Adrenal gland (tissue), 12 donors: Measurements from ENCODE around the gene EMC1. TPM values are rescaled to one million over a fixed set of nuclear protein-coding genes. Genes with fewer than 3 reads are reported as not detected.

Experiments
- DNase-seq, 7 donors: peaks; one replicate each; pipeline ENCODE4 v3.0.0-alpha.2; 2019 to 2020
- H3K27ac ChIP-seq, 5 donors: fragments of 200-600 bp; sonication (generic) in 4 of 5; 1 replicate in 3 of 5; 2 replicates in 2 of 5; pipeline versions ENCODE4 v1.5.1 to v1.8.0; 2016 to 2020; ENCODE audit warnings: mild to moderate bottlenecking in 1 of 5
- H3K27me3 ChIP-seq: fragments of 200-600 bp; 2 replicates; pipeline ENCODE4 v1.8.0; 2021
- H3K36me3 ChIP-seq, 2 donors: fragments of 200-600 bp; replicated peaks in 1 of 2; 1 replicate in 1 of 2; 2 replicates in 1 of 2; pipeline versions ENCODE4 v1.5.1 to v1.8.0; 2018 to 2022
- H3K4me1 ChIP-seq, 2 donors: fragments of 200-600 bp; replicated peaks in 1 of 2; 1 replicate in 1 of 2; 2 replicates in 1 of 2; pipeline versions ENCODE4 v1.5.1 to v1.8.0; 2018 to 2021
- H3K4me3 ChIP-seq, 4 donors: fragments of 200-600 bp; sonication (generic) in 3 of 4; one replicate each; pipeline ENCODE4 v1.5.1; 2016 to 2018
- H3K9me3 ChIP-seq, 3 donors: fragments of 200-600 bp; sonication (generic) in 1 of 3; replicated peaks in 1 of 3; 1 replicate in 2 of 3; 2 replicates in 1 of 3; pipeline versions ENCODE4 v1.5.1 to v1.8.0; 2016 to 2021
- POLR2A ChIP-seq, 2 donors: fragments of 450-650 bp; IDR thresholded peaks; one replicate each; pipeline ENCODE4 v1.6.1; 2017; ENCODE audit warnings: antibody characterized with exemption in 2 of 2, mild to moderate bottlenecking in 2 of 2, moderate library complexity in 1 of 2
- WGBS, 4 donors: extraction: QIAGEN DNeasy Blood & Tissue Kit in 2 of 4; methylation state at CpG; one replicate each; pipeline versions ENCODE4 v1.1.5 to v1.1.7; 2013 to 2017; 5-methylcytosine and 5-hydroxymethylcytosine counted together
- intact Hi-C, 2 donors: fragments of 100-400 bp; cut with DNase I; formaldehyde crosslinking; loops; one replicate each; pipeline versions ENCODE4 v1.14.1 to v1.15.0; 2022 to 2023
- polyA plus RNA-seq, 3 donors: library from polyadenylated mRNA; stranded (reverse); fragments of 200-250 nt in 2 of 3; fragments of 350-450 nt in 1 of 3; fragmentation: Illumina TruSeq in 1 of 3; extraction: RNeasy Lipid Tissue Mini Kit (QIAGEN cat#74804) in 1 of 3; gene quantifications; one replicate each; pipeline ENCODE4 v1.2.3, GENCODE V29; 2013 to 2014
- total RNA-seq, 9 donors: library from RNA; depleted of rRNA in 4 of 9; stranded (reverse); fragments of >200 nt in 4 of 9; fragments of 120-200 nt in 1 of 9; fragmentation: NEBNext Ultra II Directional in 1 of 9; extraction: Animal tissue kit (Norgen Biotek cat#: 25700) in 1 of 9; gene quantifications; one replicate each; pipeline versions ENCODE4 v1.1.0 to v1.2.4, GENCODE V29; 2013 to 2023
- TF ChIP-seq, protein P1 (sequence below), 6 experiments: fragments of 450-650 bp in 4 of 6; fragments of 200-600 bp in 2 of 6; sonication (generic) in 1 of 6; IDR thresholded peaks; 1 replicate in 5 of 6; 2 replicates in 1 of 6; pipeline versions ENCODE4 v1.5.1 to v1.8.0; 2016 to 2021; ENCODE audit warnings: antibody characterized with exemption in 6 of 6, mild to moderate bottlenecking in 2 of 6, moderate library complexity in 1 of 6
- donor health status: healthy with polysubstance abuse.
- donor health status: Bipolar disorder and iron deficiency.
- donor health status: DM: yes; HTN: yes; CAD: no.
- donor health status: DM: no; HTN: no; CAD: no.
- donor health status: DM: no; HTN: no; CAD: no.
- donor health status: DM: yes; HTN: yes; CAD: no.

EMC1 gene
- total and polyA plus RNA-seq, 12 donors, result 8.9 to 64.8 (median 41.5) TPM

DNA sequence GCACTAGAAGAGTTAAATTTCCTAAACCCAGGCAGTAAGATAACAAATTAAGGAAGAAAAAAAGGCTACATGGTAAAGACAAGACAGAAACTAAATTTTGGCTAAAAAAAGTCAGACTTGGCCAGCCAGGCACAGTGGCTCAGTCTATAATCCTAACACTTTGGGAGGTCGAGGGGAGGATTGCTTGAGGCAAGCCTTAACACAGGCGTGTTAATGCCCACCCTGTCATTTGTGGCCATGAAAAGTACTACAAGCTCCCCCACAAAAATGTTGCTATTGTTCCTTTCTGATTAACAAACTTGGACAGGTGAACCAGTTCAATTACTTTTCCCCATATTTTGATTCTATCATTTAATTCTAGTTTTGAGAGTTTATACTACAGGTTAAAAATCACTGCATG lies 73.5 kb downstream of the EMC1 start:
- WGBS, 4 donors, result 79 to 91% (median 84%) methylated on average over 2 of the region's 2 CpGs

DNA sequence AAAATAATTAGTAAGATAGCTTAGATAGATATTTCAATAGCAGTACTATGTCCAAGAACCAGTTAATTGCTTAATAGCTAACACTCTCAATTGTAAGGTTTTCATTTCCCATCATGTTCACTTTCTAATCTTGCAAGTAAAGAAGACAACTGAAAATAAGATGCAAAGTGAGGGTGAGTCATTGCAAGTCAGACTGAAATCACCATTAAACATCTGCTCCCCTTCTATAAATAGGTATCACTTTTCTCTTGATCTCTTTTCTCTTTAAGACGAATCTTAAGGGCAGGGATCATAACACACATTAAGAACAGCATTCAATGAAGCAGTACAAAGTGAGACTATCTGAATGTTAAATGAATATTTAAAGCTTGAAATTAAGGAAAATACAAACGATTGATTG lies 81.7 kb downstream of the EMC1 start:
- TF ChIP-seq, protein P1, sequence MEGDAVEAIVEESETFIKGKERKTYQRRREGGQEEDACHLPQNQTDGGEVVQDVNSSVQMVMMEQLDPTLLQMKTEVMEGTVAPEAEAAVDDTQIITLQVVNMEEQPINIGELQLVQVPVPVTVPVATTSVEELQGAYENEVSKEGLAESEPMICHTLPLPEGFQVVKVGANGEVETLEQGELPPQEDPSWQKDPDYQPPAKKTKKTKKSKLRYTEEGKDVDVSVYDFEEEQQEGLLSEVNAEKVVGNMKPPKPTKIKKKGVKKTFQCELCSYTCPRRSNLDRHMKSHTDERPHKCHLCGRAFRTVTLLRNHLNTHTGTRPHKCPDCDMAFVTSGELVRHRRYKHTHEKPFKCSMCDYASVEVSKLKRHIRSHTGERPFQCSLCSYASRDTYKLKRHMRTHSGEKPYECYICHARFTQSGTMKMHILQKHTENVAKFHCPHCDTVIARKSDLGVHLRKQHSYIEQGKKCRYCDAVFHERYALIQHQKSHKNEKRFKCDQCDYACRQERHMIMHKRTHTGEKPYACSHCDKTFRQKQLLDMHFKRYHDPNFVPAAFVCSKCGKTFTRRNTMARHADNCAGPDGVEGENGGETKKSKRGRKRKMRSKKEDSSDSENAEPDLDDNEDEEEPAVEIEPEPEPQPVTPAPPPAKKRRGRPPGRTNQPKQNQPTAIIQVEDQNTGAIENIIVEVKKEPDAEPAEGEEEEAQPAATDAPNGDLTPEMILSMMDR (IDR thresholded peaks at IDR 0.05), result no peak
- TF ChIP-seq POLR2A (IDR thresholded peaks at IDR 0.05), result no peak
- intact Hi-C loops, result loop anchor here in 1 of 2 donors (10.0 kb wide), 1 partner anchor 65 kb away; no protein-coding TSS in a partner anchor
- Histone ChIP-seq H3K9me3 (no peaks in the 10 kb centered on the region), H3K4me1 (peaks cover 0 to 4% of the 10 kb centered on the region in 2 donors), H3K27ac (no peak overlapping the region), H3K27me3 (no peaks in the 10 kb centered on the region), H3K4me3 (no peak overlapping the region), H3K36me3 (peaks cover 0 to 100% of the 10 kb centered on the region in 2 donors)
- WGBS, 4 donors, result 57 to 67% (median 63%) methylated on average over 2 of the region's 2 CpGs
- DNase-seq, result no peak

More for the DNA sequence above, 73.5 kb downstream of the EMC1 start:
- no peaks in the 10 kb centered on the region for H3K27me3 ChIP-seq
- no peak overlapping the region for H3K4me3 ChIP-seq
- H3K4me1 ChIP-seq, result no peaks in the 10 kb centered on the region
- no peaks in the 10 kb centered on the region for H3K9me3 ChIP-seq
- TF ChIP-seq, protein P1 (IDR thresholded peaks at IDR 0.05), result no peak
- no peak for TF ChIP-seq POLR2A (IDR thresholded peaks at IDR 0.05)
- H3K27ac ChIP-seq, result no peak overlapping the region
- intact Hi-C loops, result loop anchor here in 1 of 2 donors (10.0 kb wide), 1 partner anchor 57 kb away; no protein-coding TSS in a partner anchor
- no peak for DNase-seq
- peaks cover 0 to 76% of the 10 kb centered on the region in 2 donors for H3K36me3 ChIP-seq

DNA sequence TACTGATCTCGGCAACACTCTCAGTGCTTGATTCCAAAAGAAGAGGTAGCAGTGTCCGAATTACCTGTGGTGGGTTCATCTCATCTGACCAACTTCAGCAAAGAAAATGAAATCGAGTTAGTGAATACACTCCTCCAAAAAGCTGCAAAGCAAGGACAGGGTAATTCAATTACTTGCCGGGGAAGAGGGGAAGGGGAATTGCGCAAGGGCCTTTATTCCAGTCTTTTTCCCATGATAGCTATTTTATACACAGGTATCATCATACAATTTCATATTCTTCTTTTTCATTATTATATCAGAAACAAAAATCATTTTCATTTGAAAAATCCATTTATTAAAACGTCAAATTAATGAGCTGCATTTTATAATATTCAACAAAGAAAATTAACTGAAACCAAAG lies 84.2 kb downstream of the EMC1 start:
- intact Hi-C loops, result no loop called here

DNA sequence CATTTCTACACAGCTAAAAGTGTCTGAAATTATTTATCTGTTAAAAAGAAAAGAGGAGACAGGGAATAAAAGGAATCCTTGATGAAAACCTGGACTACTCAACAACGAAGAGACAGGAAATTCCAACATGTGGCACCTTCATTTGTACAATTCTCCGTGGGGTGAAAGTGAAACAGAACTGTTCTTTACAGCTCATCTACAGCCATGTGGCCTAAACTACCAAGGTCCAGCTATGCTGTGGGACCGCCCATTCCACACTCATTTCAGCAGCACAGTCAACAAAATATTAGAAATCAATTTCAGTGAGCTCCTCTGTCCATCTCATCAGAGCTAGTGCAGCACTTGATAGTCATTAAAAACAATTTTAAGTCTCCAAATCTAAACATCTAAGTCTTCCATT lies 85.3 kb downstream of the EMC1 start:
- Histone ChIP-seq H3K4me3 (no peak overlapping the region), H3K4me1 (peaks cover 0 to 4% of the 10 kb centered on the region in 2 donors), H3K27ac (no peak overlapping the region), H3K9me3 (no peaks in the 10 kb centered on the region), H3K27me3 (no peaks in the 10 kb centered on the region), H3K36me3 (peaks cover 0 to 100% of the 10 kb centered on the region in 2 donors)
- 63 to 64% (median 64%) methylated on average over 3 of the region's 3 CpGs for WGBS, 4 donors
- intact Hi-C loops, result no loop called here
- no peak for DNase-seq
- TF ChIP-seq, protein P1 (IDR thresholded peaks at IDR 0.05), result no peak
- TF ChIP-seq POLR2A (IDR thresholded peaks at IDR 0.05), result no peak

More for the DNA sequence above, 84.2 kb downstream of the EMC1 start:
- DNase-seq, result no peak
- H3K9me3 ChIP-seq, result no peaks in the 10 kb centered on the region
- no peak overlapping the region for H3K4me3 ChIP-seq
- 87 to 90% (median 90%) methylated on average over 6 of the region's 6 CpGs for WGBS, 4 donors
- peaks cover 0 to 4% of the 10 kb centered on the region in 2 donors for H3K4me1 ChIP-seq
- no peak overlapping the region for H3K27ac ChIP-seq
- peaks cover 0 to 100% of the 10 kb centered on the region in 2 donors for H3K36me3 ChIP-seq
- H3K27me3 ChIP-seq, result no peaks in the 10 kb centered on the region
- no peak for TF ChIP-seq POLR2A (IDR thresholded peaks at IDR 0.05)
- TF ChIP-seq, protein P1 (IDR thresholded peaks at IDR 0.05), result no peak

Other genes with a start within 250 kb of the EMC1 start
- gene UBR4, start 41.3 kb downstream of the EMC1 start, total RNA-seq, result 100 to 1,000 TPM; 105 to 167 (median 117) TPM
- 100 to 1,000 TPM in 2 of 3 donors, 10 to 100 TPM in 1; 82.3 to 278 (median 245) TPM for gene UBR4, start 41.3 kb downstream of the EMC1 start, polyA plus RNA-seq
- gene MRTO4, start 281 bp upstream of the EMC1 start, total RNA-seq, result 10 to 100 TPM; 16.6 to 44.6 (median 20.8) TPM
- gene MRTO4, start 281 bp upstream of the EMC1 start, polyA plus RNA-seq, result 10 to 100 TPM; 46.4 to 64.0 (median 51.1) TPM
- 10 to 100 TPM in 1 of 9 donors, 1 to 10 TPM in 8; 1.1 to 11.3 (median 4.3) TPM for gene AKR7A3, start 37.2 kb upstream of the EMC1 start, total RNA-seq
- 1 to 10 TPM; 3.3 to 4.9 (median 4.8) TPM for gene AKR7A3, start 37.2 kb upstream of the EMC1 start, polyA plus RNA-seq
- gene AKR7A2, start 60.6 kb upstream of the EMC1 start, total RNA-seq, result 100 to 1,000 TPM in 7 of 9 donors, 10 to 100 TPM in 2; 88.8 to 235 (median 141) TPM
- gene AKR7A2, start 60.6 kb upstream of the EMC1 start, polyA plus RNA-seq, result 10 to 100 TPM; 20.0 to 59.4 (median 23.2) TPM
- 10 to 100 TPM; 22.1 to 64.8 (median 35.8) TPM for gene SLC66A1, start 60.8 kb upstream of the EMC1 start, total RNA-seq
- 10 to 100 TPM; 19.1 to 82.9 (median 37.2) TPM for gene SLC66A1, start 60.8 kb upstream of the EMC1 start, polyA plus RNA-seq
- gene CAPZB, start 234.0 kb upstream of the EMC1 start, total RNA-seq, result 100 to 1,000 TPM in 8 of 9 donors, 10 to 100 TPM in 1; 99.7 to 386 (median 154) TPM
- gene CAPZB, start 234.0 kb upstream of the EMC1 start, polyA plus RNA-seq, result 100 to 1,000 TPM; 156 to 314 (median 171) TPM